Measurements from ENCODE around the gene CCND2. TPM values are rescaled to one million over a fixed set of nuclear protein-coding genes. Genes with fewer than 3 reads are reported as not detected.
"Not testable (repeated sequence)": the region's sequence is repeated elsewhere in the genome, so short reads cannot be mapped to it uniquely, and the experiment has no call there.

The CCND2 gene
- total and polyA plus RNA-seq, 9 donors: 4.0 to 105 (median 45.4) TPM

GRCh38 chr12:4243091-4243490 lies 30.5 kb upstream of the CCND2 start:
- WGBS, 3 donors: 50 to 62% (median 56%) methylated on average over 7 of the region's 7 CpGs
- no peaks in the 10 kb centered on the region for H3K4me1 ChIP-seq (ENCODE audit: insufficient read depth)
- H3K27me3 ChIP-seq: no peaks in the 10 kb centered on the region
- H3K4me3 ChIP-seq: no peak overlapping the region
- no peak for DNase-seq
- H3K9me3 ChIP-seq: no peaks in the 10 kb centered on the region
- no peak for TF ChIP-seq CTCF (IDR thresholded peaks at IDR 0.05)
- TF ChIP-seq POLR2A (IDR thresholded peaks at IDR 0.05): no peak
- no peak for TF ChIP-seq EP300 (IDR thresholded peaks at IDR 0.05)
- H3K36me3 ChIP-seq: no peaks in the 10 kb centered on the region
- H3K27ac ChIP-seq: no peak overlapping the region
- intact Hi-C loops (cut with DNase I): no loop called here

- H3K4me3 ChIP-seq; H3K4me1 ChIP-seq (ENCODE audit: insufficient read depth); H3K27me3 ChIP-seq; H3K27ac ChIP-seq; DNase-seq; H3K9me3 ChIP-seq; intact Hi-C loops (cut with DNase I); H3K36me3 ChIP-seq: not testable (repeated sequence)
- 91% methylated on average over 42 to 43 of the region's 43 CpGs for WGBS, 3 donors
Measured at GRCh38 chr12:4243491-4244100, 30.0 kb upstream of the CCND2 start.

- Histone ChIP-seq H3K27ac (no peak overlapping the region), H3K4me1 (ENCODE audit: insufficient read depth) (no peaks in the 10 kb centered on the region), H3K4me3 (no peak overlapping the region), H3K27me3 (no peaks in the 10 kb centered on the region), H3K36me3 (no peaks in the 10 kb centered on the region), H3K9me3 (no peaks in the 10 kb centered on the region)
- 63 to 67% (median 64%) methylated on average over 9 of the region's 9 CpGs for WGBS, 3 donors
- DNase-seq: no peak
- intact Hi-C loops (cut with DNase I): no loop called here
- no peak for TF ChIP-seq EP300 (IDR thresholded peaks at IDR 0.05)
- TF ChIP-seq CTCF (IDR thresholded peaks at IDR 0.05): no peak
- TF ChIP-seq POLR2A (IDR thresholded peaks at IDR 0.05): no peak
Measured at GRCh38 chr12:4244868-4245267, 28.7 kb upstream of the CCND2 start.

- Histone ChIP-seq H3K4me1 (ENCODE audit: insufficient read depth) (no peaks in the 10 kb centered on the region), H3K27me3 (no peaks in the 10 kb centered on the region), H3K36me3 (no peaks in the 10 kb centered on the region), H3K4me3 (no peak overlapping the region), H3K27ac (no peak overlapping the region), H3K9me3 (no peaks in the 10 kb centered on the region)
- no peak for TF ChIP-seq POLR2A (IDR thresholded peaks at IDR 0.05)
- TF ChIP-seq CTCF (IDR thresholded peaks at IDR 0.05): no peak
- TF ChIP-seq EP300 (IDR thresholded peaks at IDR 0.05): no peak
- 78 to 88% (median 85%) methylated on average over 4 of the region's 4 CpGs for WGBS, 3 donors
- intact Hi-C loops (cut with DNase I): no loop called here
- DNase-seq: no peak
Measured at GRCh38 chr12:4245446-4245845, 28.1 kb upstream of the CCND2 start.

GRCh38 chr12:4246116-4246515 lies 27.4 kb upstream of the CCND2 start:
- DNase-seq: no peak
- no peaks in the 10 kb centered on the region for H3K36me3 ChIP-seq
- intact Hi-C loops (cut with DNase I): no loop called here
- H3K4me3 ChIP-seq: no peak overlapping the region
- WGBS, 3 donors: 43 to 50% (median 45%) methylated on average over 5 of the region's 5 CpGs
- H3K4me1 ChIP-seq (ENCODE audit: insufficient read depth): no peaks in the 10 kb centered on the region
- H3K9me3 ChIP-seq: no peaks in the 10 kb centered on the region
- H3K27me3 ChIP-seq: no peaks in the 10 kb centered on the region
- TF ChIP-seq CTCF (IDR thresholded peaks at IDR 0.05) (no peak), EP300 (IDR thresholded peaks at IDR 0.05) (no peak), POLR2A (IDR thresholded peaks at IDR 0.05) (no peak)
- H3K27ac ChIP-seq: no peak overlapping the region

Measured in ovary (tissue), 9 donors.